ENCODE measurements around the gene HOXC12.

Gene HOXC12

GRCh38 chr12:53983950-53984572 is 29.4 kb downstream of the HOXC12 start:
- in situ Hi-C loops (cut with MboI; ENCODE audit: low sequenced_read_pairs, unreplicated experiment): no loop called here
- TF ChIP-seq CTCF (IDR thresholded peaks at IDR 0.05; ENCODE audit: borderline replicate concordance, control extremely low read depth, extremely low read depth, insufficient read depth, missing control alignments): no peak
- DNase-seq (ENCODE audit: low spot score): no peak

- peak; percentile 91 for DNase-seq (ENCODE audit: low spot score)
- peak; percentile 93 for TF ChIP-seq CTCF (IDR thresholded peaks at IDR 0.05; ENCODE audit: borderline replicate concordance, control extremely low read depth, extremely low read depth, insufficient read depth, missing control alignments)
- in situ Hi-C loops (cut with MboI; ENCODE audit: low sequenced_read_pairs, unreplicated experiment): no loop called here
Measured at GRCh38 chr12:53984901-53985691, 30.4 kb downstream of the HOXC12 start, which contains the start of gene HOXC10. TSS of gene HOXC10 (plus strand) at chr12:53985146. CDS start at chr12:53985260, 114 bp downstream.

- DNase-seq (ENCODE audit: low spot score): no peak
- TF ChIP-seq CTCF (IDR thresholded peaks at IDR 0.05; ENCODE audit: borderline replicate concordance, control extremely low read depth, extremely low read depth, insufficient read depth, missing control alignments): no peak
- in situ Hi-C loops (cut with MboI; ENCODE audit: low sequenced_read_pairs, unreplicated experiment): no loop called here
Measured at GRCh38 chr12:53985692-53985993, 30.9 kb downstream of the HOXC12 start.

- TF ChIP-seq CTCF (IDR thresholded peaks at IDR 0.05; ENCODE audit: borderline replicate concordance, control extremely low read depth, extremely low read depth, insufficient read depth, missing control alignments): no peak
- DNase-seq (ENCODE audit: low spot score): no peak
- in situ Hi-C loops (cut with MboI; ENCODE audit: low sequenced_read_pairs, unreplicated experiment): no loop called here
Measured at GRCh38 chr12:53985994-53986685, 31.4 kb downstream of the HOXC12 start.

- in situ Hi-C loops (cut with MboI; ENCODE audit: low sequenced_read_pairs, unreplicated experiment): no loop called here
- TF ChIP-seq CTCF (IDR thresholded peaks at IDR 0.05; ENCODE audit: borderline replicate concordance, control extremely low read depth, extremely low read depth, insufficient read depth, missing control alignments): no peak
- no peak for DNase-seq (ENCODE audit: low spot score)
Measured at GRCh38 chr12:53986686-53987483, 32.2 kb downstream of the HOXC12 start.

GRCh38 chr12:53987787-53988230 is 33.1 kb downstream of the HOXC12 start:
- DNase-seq (ENCODE audit: low spot score): no peak
- in situ Hi-C loops (cut with MboI; ENCODE audit: low sequenced_read_pairs, unreplicated experiment): no loop called here
- no peak for TF ChIP-seq CTCF (IDR thresholded peaks at IDR 0.05; ENCODE audit: borderline replicate concordance, control extremely low read depth, extremely low read depth, insufficient read depth, missing control alignments)
